GM23248 (cell line): ENCODE measurements around the gene SURF1.

ENCODE experiments used
- EZH2 ChIP-seq: fragments of 200-600 bp; sonication (generic); IDR thresholded peaks from 2 replicates; pipeline ENCODE4 v1.6.1; 2018; ENCODE audit warnings: antibody characterized with exemption, mild to moderate bottlenecking; ENCODE audit not compliant: insufficient read depth, poor library complexity, severe bottlenecking
- EZH2phosphoT487 ChIP-seq: fragments of 200-600 bp; sonication (generic); IDR thresholded peaks from 2 replicates; pipeline ENCODE4 v1.6.1; 2018; ENCODE audit warnings: antibody characterized with exemption, moderate library complexity, mild to moderate bottlenecking, low read depth; ENCODE audit not compliant: insufficient read depth

- no peak for TF ChIP-seq EZH2
- no peak for TF ChIP-seq EZH2phosphoT487
Measured at GRCh38 chr9:133341369-133342068, 14.8 kb downstream of the SURF1 start.
